H1 (cell line): ENCODE results near the gene CUEDC1.

Source experiments
- CHD2 ChIP-seq: IDR thresholded peaks from 2 replicates; pipeline ENCODE4 v1.6.1; 2012; ENCODE audit warnings: low read length, improper control_type of control experiment
- KDM1A ChIP-seq: fragments of 200-600, 300-600 bp; sonication (generic); IDR thresholded peaks from 2 replicates; pipeline ENCODE4 v1.7.1; 2016; ENCODE audit warnings: mild to moderate bottlenecking, low read length, borderline replicate concordance
- POLR2A ChIP-seq, 2 experiments: IDR thresholded peaks; 1 replicate in 1 of 2; 2 replicates in 1 of 2; pipeline ENCODE4 v1.6.1; 2011; ENCODE audit warnings: low read depth in 2 of 2, low read length in 2 of 2, mild to moderate bottlenecking in 2 of 2; ENCODE audit errors: control extremely low read depth in 1 of 2
- TF ChIP-seq, protein P1 (sequence below), 3 experiments: IDR thresholded peaks; 1 replicate in 2 of 3; 2 replicates in 1 of 3; pipeline versions ENCODE4 v1.5.1 to v1.6.1; 2011; ENCODE audit warnings: low read length in 3 of 3, mild to moderate bottlenecking in 3 of 3, inconsistent platforms in 2 of 3, low read depth in 1 of 3, moderate library complexity in 1 of 3; ENCODE audit not compliant: insufficient read depth in 1 of 3; ENCODE audit errors: control extremely low read depth in 1 of 3
- TF ChIP-seq, protein P2 (sequence below): IDR thresholded peaks from 2 replicates; pipeline ENCODE4 v1.6.1; 2012; ENCODE audit warnings: inconsistent platforms
- TF ChIP-seq, protein P3 (sequence below): IDR thresholded peaks from 2 replicates; pipeline ENCODE4 v1.6.1; 2011; ENCODE audit warnings: low read depth, mild to moderate bottlenecking, low read length; ENCODE audit not compliant: insufficient read depth

DNA sequence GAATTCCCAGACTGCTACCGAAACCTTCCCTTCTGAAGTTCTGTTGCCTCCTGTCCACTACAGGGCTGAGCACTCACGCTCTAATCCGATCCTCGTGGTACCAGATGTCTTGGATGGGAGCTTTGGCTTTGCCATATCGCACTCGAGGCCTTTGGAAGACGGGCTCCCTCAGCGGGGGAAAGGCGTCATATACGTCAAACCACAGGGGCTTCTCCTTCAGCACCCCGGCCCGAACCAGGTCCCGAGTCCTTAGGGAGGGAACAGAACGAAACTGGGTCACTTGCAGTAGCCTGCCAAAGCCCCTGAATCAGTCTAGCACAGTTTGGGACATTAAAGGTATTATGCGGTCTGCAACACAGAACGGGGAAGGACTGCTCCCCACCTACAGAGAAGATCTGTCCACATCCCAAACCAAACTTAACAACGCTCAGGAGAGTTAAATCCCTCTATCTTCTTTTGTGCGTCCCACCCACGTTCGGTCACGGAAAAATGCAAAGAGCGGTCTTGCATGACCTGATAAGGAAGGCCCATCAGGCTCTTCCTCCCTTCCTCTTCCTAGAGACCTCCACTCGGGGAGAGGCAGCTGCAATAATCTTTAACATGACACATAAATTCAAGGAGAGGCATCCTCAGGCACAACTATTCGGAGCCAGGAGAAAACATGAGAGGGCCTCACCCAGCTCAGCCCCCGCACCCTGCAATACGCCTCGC lies 105.9 kb downstream of the CUEDC1 start:
- TF ChIP-seq POLR2A (IDR thresholded peaks at IDR 0.05; ENCODE audit: control extremely low read depth in 1 of 2, low read depth in 2 of 2, low read length in 2 of 2), result no peak
- TF ChIP-seq, protein P1, sequence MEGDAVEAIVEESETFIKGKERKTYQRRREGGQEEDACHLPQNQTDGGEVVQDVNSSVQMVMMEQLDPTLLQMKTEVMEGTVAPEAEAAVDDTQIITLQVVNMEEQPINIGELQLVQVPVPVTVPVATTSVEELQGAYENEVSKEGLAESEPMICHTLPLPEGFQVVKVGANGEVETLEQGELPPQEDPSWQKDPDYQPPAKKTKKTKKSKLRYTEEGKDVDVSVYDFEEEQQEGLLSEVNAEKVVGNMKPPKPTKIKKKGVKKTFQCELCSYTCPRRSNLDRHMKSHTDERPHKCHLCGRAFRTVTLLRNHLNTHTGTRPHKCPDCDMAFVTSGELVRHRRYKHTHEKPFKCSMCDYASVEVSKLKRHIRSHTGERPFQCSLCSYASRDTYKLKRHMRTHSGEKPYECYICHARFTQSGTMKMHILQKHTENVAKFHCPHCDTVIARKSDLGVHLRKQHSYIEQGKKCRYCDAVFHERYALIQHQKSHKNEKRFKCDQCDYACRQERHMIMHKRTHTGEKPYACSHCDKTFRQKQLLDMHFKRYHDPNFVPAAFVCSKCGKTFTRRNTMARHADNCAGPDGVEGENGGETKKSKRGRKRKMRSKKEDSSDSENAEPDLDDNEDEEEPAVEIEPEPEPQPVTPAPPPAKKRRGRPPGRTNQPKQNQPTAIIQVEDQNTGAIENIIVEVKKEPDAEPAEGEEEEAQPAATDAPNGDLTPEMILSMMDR (IDR thresholded peaks at IDR 0.05; ENCODE audit: control extremely low read depth in 1 of 3, insufficient read depth in 1 of 3, low read depth in 1 of 3, low read length in 3 of 3), result no peak
- TF ChIP-seq CHD2, result no peak
- TF ChIP-seq, protein P2, sequence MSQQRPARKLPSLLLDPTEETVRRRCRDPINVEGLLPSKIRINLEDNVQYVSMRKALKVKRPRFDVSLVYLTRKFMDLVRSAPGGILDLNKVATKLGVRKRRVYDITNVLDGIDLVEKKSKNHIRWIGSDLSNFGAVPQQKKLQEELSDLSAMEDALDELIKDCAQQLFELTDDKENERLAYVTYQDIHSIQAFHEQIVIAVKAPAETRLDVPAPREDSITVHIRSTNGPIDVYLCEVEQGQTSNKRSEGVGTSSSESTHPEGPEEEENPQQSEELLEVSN, result no peak
- TF ChIP-seq, protein P3, sequence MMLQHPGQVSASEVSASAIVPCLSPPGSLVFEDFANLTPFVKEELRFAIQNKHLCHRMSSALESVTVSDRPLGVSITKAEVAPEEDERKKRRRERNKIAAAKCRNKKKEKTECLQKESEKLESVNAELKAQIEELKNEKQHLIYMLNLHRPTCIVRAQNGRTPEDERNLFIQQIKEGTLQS, result no peak
- TF ChIP-seq KDM1A, result no peak
